HG02642 (cell line): ENCODE data around the gene MRPS25.

Experiments used
- ATAC-seq: cut with Tn5 transposase; IDR thresholded peaks from one replicate; pipeline ENCODE4 v1.9.1; 2021; ENCODE audit warnings: mild to moderate bottlenecking; ENCODE audit not compliant: unreplicated experiment, poor library complexity

MRPS25 gene

DNA sequence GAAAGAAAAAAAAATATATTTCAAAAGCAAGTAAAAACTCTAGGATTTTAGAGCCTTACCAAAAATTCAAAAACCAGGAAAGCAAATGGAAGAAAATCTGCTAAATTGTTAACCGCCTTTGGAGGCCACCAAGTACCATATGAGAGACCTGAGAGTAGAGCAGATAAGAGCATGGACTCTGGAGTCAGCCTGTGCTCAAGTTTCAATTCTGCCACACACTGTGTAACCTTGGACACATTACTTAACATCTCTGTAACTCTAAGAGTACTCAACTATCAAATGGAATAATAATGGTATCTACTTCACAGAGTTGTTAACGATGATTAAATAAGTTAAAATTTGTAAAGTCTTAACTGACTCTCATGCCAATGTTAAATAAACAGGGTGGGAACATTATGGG, 21.1 kb upstream of the MRPS25 start:
- no peak for ATAC-seq

DNA sequence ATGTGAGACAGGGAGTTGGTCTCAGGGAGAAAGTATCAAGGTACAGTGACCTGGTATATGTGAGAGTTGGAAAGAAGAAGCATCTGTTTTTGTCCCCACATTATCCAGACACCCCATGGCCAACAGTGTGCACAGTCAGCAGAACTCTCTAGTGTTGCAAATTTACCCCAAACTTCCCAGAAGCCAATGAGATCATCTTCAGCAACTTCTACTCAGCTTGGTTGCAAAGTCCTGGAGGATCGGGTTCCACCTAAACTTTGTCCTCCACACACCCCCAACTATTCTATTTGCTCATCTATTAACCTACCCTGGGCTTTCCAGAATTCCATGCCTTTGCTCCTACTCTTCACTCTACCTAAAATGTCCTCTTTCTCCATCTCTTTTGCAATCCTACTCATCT, 18.1 kb upstream of the MRPS25 start:
- no peak for ATAC-seq

GRCh38 chr3:15081960-15082664, 17.0 kb upstream of the MRPS25 start:
- ATAC-seq = no peak

DNA sequence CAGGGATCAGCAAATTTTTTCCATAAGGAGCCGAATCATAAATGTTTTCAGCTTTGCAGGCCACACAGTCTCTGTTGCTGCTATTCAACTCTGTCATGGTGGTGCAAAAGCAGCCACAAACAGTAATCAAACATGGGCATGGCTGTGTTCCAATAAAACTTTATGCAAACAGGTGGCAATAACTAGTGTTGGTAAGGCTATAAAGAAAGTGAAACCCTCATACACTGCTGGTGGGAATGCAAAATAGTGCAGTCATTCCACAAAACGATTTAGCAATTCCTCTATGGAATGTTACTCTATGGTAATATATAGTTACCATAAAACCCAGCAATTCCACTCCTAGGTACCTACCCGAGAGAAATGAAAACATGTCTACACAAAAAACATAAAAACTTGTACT, 14.0 kb upstream of the MRPS25 start:
- ATAC-seq = no peak

DNA sequence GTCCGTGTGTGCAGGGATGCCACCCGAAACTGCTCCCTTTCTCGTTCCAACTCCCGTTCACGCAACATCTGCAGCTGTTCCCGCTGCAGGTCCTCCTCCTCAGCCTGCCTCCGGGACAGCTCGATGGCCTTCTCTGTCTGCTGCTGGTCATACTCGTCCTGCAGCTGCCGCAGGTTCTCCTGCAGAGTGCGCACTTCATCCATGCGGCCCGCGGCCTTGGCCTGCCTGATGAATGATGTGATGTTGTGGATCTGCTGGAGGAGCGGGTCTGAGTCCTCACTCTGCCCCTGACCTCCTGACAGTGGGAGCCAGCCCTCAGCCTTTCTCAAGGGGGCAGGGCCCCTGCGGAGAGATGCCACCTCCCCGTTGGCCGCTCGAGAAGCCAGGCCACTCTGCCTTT, 9.4 kb upstream of the MRPS25 start:
- no peak for ATAC-seq

DNA sequence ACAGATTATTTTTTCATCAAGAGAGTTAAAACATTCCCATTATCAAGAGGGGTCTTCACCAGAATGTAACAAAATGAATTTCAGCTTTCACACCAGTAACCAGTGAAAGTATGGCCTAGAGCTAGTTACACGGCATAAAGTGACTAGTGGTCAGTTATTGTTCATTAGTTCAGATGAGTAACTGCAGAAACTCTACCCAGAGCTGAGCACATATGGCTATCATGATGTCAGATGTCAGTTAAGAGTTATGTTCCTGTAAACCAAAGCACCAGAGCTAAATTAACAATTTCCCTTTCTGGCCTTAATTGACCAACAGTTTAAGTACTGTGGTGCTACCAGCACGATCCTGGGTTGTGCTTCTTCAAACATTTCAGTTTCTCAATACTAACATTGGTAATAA, 6.6 kb upstream of the MRPS25 start:
- ATAC-seq = no peak

- no peak for ATAC-seq
Measured at GRCh38 chr3:15069441-15069840, 4.3 kb upstream of the MRPS25 start.

DNA sequence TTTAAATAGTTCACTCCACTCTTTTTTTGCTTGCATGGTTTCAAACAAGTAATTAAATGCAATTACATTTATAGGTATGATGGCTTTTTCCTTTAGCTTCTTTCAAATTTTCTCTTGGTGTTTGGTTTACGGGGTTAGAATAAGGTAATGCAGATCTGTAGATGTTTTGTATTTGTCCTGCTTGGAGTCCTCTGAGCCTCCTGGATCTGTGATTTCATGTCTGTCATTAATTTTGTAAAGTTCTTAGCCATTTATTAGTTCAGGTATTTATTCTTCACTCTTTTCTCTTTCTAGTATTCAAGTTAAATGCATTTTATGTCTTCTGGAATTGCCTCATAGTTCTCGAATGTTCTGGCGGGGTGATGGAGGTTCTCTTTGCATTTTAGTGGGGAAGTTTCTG, 1.4 kb upstream of the MRPS25 start:
- ATAC-seq = no peak

- ATAC-seq = no peak
Measured at GRCh38 chr3:15065550-15066007, 464 bp upstream of the MRPS25 start.

- ATAC-seq = peak; percentile 13
Measured at GRCh38 chr3:15064299-15064834, 748 bp downstream of the MRPS25 start.

DNA sequence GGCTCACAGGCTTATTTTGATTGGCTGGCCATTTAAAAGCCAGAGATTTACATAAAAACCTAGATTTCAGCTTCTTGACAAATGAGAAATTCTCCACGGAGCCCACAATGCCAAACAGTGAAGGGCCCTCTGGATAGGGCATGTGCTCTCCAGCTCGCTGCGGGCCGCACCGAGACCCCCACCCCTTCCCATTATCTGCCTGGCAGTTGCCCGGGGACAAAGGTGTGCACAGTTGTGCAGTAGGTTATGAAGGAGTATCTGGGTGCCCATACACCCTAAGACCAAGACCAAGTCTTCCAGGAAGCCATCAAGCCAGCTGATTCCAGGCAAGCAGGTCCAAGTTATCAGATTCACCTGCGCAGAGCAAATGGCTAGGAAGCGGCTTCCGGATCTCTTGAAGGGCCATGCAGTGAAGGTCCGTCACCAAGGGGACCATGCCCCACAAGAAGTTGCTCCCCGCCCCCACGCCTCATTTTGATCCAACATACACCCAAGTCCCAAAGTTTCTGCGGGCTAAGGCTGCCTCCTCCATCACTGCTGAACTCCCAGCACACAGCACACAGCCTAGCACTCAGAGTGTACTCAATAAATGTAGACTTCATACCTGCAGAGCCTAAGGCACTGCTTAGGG, 1.3 kb downstream of the MRPS25 start:
- ATAC-seq = no peak

- no peak for ATAC-seq
Measured at GRCh38 chr3:15063238-15063637, 1.9 kb downstream of the MRPS25 start.

GRCh38 chr3:15060029-15060428, 5.1 kb downstream of the MRPS25 start:
- no peak for ATAC-seq

DNA sequence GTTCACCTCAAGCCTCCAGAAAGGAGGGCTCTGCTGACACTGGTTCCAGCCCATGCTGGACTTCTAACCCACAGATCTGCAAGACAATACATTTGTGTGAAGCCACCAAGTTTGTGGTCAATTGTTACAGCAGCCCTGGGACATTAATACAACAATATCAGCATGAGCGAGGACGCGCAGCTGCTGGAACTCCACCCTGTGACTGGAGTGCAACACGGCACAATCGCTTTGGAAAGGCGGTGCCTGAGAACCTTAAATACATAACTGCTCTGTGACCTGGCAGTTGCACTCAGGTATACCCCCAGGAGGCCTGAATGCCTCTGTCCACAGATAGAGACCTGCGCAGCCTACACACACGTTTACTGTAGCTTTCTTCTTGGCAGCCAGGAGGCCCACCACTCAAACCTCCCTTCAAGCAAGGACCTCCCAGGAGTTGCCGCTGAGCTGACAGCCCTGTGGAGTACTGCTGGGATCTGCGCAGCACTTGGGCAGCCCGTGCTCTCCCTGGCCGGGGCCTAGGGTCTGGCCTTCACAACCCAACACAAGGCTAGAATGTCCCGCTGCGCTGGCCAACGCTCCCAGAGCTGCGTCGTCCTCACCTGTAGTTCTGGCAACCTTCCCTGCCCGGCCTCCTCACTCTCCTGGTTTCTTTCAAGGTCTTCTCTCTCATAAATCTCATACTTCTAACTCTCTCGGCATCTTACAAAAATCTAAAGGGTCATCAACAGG, 8.3 kb downstream of the MRPS25 start:
- no peak for ATAC-seq

DNA sequence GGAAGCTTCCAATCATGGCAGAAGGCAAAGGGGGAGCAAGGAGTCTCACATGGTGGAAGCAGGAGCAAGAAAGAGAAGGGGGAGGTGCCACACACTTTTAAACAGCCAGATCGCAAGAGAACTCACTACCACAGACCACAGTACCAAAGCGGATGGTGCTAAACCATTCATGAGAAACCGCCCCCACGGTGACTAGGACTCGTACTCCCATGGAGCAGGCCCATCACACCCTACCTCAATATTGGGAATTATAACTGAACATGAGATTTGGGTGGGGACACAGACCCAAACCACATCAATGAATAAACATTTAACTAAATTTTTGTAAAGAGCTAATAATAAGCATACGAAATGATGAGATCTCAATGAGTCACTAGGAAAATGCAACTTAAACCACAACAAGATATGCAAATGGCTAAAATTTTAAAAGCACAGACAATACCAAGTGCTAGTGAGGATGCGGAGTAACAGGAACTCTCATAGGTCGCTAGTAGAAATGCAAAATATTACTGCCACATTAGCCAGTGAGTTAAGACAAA, 10.0 kb downstream of the MRPS25 start:
- peak; percentile 49 for ATAC-seq

DNA sequence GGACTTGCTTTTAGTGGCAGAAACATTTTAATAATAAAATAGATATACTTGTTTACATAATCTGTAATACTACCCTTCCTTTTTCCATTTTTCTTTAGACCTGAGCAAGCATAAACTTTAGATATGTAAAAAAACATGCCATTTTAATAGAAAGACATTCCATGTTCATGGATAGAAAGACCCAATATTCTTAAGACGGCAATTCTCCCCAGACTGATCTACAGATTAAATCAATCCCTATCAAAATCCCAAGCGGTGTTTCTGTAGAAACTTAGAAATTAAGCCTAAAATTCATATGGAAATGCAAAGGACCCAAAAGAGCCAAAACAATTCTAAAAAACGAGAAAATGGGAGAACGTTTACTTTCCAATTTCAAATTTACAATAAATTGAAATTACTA, 11.6 kb downstream of the MRPS25 start:
- ATAC-seq = no peak

GRCh38 chr3:15052335-15053242, 12.5 kb downstream of the MRPS25 start:
- no peak for ATAC-seq

DNA sequence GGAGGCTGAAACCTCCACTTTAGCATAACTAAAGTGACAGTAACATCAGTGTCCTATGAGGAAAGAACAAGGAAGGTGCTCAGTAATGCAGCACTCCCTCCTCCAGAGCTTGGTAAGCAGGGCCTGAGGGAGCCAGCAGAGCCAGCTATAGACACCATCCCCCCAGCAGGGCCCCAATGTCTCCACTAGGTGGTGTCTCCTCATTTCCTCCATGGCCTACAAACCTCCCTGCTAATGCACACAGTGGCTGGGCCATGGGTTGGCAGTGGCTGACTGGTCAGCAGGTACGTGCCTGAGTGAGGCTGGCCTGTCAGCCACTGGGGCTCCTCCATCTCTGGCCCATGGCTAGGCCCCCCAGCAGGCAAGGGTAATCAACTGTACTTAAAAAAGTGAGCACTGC, 13.6 kb downstream of the MRPS25 start:
- ATAC-seq = peak; percentile 64

GRCh38 chr3:15050405-15051092, 14.6 kb downstream of the MRPS25 start:
- ATAC-seq = peak; percentile 83
